Cardiac atrium fibroblast (primary cell): Measurements from ENCODE around the gene LMOD1. TPM values are rescaled to one million over a fixed set of nuclear protein-coding genes. Genes with fewer than 3 reads are reported as not detected.

Source experiments
- total RNA-seq: library from RNA; depleted of rRNA; stranded (reverse); fragments of >200 nt; gene quantifications from 2 replicates; pipeline ENCODE4 v1.2.3, GENCODE V29; 2015

Gene LMOD1
- 2.3 and 2.5 TPM in 2 replicates for total RNA-seq

DNA sequence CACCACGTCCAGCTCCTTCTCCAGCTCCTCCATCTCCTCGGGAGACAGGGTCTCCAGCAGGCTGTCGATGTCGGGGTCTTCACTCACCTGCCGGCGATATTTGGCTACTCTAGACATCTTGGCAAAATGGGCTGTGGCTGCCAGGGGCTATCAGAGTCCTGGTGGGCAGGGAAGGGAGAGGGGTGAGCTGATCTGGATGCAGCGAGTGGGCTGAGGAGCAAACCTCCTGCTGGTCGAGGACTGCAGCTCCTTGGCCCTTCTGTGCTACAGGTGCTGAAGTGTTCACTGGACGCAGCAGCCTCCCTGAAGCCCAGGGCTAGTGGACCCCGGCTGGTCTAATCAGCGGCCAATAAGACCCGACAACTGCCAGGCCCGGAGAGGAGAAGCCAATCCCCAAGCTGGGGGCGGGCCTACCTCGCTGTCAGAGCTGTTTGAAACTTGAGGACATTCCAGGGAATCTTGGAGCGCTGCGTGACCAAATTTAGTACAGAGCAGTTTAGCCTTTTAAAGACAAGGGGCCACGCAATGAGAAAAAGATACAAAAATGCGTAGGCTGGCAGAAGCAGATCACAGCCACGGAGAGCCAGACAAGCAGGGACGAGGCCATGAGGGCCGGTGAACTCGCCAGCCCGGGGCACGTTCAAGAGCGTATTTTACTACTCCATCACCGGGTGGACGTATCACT lies at the start of gene LMOD1:
LMOD1 (minus strand) TSS at position 325 of the 685 bp plus-strand sequence; CDS start at position 117, 208 bp downstream.

GRCh38 chr1:201982623-201983379 lies 36.5 kb upstream of the LMOD1 start, which contains the start of gene RNPEP:
Gene RNPEP, plus strand, starts transcription at chr1:201982648. Its CDS starts 19 bp downstream, at chr1:201982667.

GRCh38 chr1:201955009-201955728 lies 8.8 kb upstream of the LMOD1 start, which contains the start of gene TIMM17A:
Gene TIMM17A, plus strand, starts transcription at chr1:201955503. Its CDS starts 24 bp downstream, at chr1:201955527.

DNA sequence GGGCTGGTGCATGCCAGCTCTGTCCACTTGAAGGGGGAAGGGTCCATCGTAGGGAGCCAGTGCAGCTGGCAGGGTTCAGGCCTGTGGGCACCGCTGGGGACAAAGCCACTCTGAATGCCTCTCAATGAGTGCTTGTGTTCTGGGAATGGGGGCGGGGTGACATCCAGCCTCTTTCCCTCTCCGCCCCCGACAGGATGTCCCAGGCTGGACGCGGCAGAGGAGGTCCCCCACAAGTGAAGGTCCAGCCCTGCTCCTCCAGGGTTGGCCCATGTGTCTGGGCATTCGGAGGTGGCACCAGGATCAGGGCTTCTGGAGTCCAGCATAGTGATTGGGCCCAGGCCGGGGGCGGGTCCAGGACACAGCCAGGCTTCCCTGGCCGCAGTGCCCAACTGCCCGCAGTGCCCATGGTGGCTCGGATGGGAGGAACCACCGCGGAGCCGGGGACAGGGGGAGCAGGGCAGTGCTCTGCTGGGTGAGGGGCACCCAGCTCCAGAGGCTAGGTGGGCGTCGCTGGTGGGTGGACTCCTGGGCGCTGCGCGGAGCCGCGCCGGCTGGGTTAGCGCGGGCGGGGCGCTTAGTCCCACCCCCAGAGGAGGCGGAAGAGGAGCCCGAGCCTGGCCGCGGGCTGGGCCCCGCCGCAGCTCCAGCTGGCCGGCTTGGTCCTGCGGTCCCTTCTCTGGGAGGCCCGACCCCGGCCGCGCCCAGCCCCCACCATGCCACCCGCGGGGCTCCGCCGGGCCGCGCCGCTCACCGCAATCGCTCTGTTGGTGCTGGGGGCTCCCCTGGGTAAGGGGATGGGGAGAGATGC lies 57.9 kb downstream of the LMOD1 start, which contains the start of gene SHISA4:
SHISA4 (plus strand) TSS at position 617 of the 808 bp plus-strand sequence; CDS start at position 714, 97 bp downstream.

Other genes with a start within 250 kb of the LMOD1 start
- gene IPO9, start 117.4 kb downstream of the LMOD1 start, total RNA-seq: 13.3 and 13.9 TPM in 2 replicates
- gene SHISA4, start 57.6 kb downstream of the LMOD1 start, total RNA-seq: 33.9 and 36.6 TPM in 2 replicates
- gene TIMM17A, start 9.0 kb upstream of the LMOD1 start, total RNA-seq: 48.2 and 60.8 TPM in 2 replicates
- gene RNPEP, start 36.1 kb upstream of the LMOD1 start, total RNA-seq: 52.9 and 70.5 TPM in 2 replicates
- gene ELF3, start 64.0 kb upstream of the LMOD1 start, total RNA-seq: not detected in 2 replicates
- gene GPR37L1, start 176.4 kb upstream of the LMOD1 start, total RNA-seq: under 0.01 TPM in 1 of 2 replicates, not detected in the other
- gene ARL8A, start 198.2 kb upstream of the LMOD1 start, total RNA-seq: 25.6 and 29.8 TPM in 2 replicates
- not detected in 2 replicates for gene PTPN7, start 214.1 kb upstream of the LMOD1 start, total RNA-seq
- not detected in 2 replicates for gene LGR6, start 247.3 kb upstream of the LMOD1 start, total RNA-seq